ENCODE measurements around the gene HOXD11.

Gene HOXD11

DNA sequence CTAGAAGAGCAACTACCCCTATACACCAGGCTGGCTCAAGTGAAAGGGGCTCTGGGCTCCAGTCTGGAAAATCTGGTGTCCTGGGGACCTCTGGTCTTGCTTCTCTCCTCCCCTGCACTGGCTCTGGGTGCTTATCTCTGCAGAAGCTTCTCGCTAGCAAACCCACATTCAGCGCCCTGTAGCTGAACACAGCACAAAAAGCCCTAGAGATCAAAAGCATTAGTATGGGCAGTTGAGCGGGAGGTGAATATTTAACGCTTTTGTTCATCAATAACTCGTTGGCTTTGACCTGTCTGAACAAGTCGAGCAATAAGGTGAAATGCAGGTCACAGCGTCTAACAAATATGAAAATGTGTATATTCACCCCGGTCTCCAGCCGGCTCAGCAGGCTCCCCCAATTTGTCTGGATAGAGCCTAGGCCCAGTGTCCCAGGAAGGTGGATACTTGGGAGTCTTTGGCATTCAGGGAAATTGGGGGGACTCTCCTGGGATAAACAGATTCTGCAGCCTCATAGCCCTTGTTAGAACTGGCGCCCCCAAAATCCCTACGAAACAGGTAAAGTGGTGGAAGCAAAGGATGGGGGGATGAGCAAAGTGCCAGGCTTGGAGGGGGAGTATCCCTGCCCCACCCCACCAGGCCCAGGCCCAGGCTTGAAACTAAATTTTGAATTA is 41.8 kb downstream of the HOXD11 start:
- no peak for DNase-seq (ENCODE audit: low spot score)

DNA sequence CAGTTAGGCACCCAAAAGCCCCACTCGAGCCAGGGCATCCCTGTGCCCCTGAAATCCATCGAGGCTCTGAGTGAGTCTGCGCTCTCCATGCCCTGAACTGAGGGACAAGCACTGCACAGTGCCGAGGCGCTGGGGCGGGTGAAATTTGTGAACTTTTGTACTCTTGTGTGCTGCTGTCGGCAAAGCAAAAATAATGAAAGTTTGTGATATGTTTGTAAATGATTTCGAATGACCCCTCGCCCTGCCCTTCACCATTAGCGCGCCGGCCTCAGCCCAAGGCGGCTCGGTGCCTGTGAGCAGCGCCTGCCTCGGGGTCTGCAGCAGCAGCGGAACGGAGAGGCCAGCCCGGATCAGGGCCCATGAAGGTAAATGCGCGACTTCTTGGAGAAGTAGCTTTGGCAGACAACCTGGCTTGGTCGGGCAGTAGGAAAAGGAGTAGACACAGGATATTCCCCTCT is 42.4 kb downstream of the HOXD11 start:
- DNase-seq (ENCODE audit: low spot score) = no peak

DNA sequence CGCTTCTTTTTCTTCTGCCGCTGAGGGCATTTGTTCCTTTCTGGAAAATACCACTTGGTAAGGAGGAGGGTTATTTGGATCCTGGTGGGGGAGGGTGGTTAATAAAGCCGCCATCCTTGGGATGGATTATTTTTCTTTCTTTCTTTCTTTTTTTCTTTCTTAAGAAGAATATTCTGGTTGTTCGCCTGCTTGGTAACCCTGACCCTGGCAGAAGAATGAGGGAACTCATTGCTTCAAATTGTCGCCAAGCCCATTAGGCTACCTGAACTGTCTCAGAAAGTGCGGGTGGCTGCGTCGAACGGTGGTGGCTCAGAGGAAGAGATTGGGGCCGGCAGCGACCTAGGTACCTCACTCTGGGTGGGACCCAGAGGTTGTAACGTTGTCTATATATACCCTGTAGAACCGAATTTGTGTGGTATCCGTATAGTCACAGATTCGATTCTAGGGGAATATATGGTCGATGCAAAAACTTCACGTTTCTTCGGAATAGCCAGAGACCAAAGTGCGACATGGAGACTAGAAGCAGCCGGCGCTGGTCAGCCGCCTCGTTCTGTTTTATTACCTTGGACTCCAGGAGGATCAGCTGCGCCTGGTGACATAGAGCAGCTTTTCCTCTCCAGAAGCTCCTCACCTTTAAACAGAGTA is 43.0 kb downstream of the HOXD11 start:
- DNase-seq (ENCODE audit: low spot score) = no peak

DNA sequence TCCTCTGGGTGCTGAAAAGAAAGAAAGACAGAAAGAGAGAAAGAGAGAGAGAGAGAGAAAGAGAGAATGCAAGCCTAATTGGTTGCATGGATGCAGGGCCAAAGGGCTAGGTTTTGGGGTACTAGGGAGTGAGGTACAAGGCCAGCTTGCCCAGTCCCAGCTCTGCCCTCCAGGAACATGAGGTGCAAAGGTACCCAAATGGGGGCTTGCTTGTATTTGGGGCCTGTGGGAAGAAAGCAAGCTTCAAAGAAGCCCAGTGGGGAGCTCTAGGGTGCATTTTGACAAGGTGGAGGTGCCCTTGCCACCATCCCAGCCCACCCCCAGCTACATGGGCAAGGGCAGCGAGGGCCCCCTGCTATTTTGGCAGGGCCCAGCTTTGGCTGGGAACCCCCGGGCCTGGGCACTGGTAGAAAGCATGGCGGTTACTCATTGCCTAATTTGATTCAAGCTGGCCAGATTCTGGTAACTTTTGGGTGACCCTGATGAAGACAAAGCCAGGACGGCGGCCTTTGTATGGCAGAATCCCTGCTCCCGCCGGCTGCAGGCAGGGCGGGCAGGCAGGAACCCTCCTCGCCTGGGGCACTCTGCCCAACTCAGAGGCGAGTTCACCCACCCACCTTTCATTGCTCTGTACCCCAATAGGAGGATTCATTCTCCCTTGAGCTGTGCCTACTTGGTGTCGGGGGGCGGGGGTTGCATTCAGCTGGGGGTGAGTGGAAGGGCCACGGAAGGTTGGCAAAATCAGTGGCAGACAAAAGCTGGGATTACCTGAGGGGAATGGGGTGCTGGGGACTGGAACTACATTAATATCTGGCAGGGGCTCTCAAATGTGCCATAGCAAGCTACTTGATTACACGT is 43.7 kb downstream of the HOXD11 start:
- DNase-seq (ENCODE audit: low spot score) = no peak

DNA sequence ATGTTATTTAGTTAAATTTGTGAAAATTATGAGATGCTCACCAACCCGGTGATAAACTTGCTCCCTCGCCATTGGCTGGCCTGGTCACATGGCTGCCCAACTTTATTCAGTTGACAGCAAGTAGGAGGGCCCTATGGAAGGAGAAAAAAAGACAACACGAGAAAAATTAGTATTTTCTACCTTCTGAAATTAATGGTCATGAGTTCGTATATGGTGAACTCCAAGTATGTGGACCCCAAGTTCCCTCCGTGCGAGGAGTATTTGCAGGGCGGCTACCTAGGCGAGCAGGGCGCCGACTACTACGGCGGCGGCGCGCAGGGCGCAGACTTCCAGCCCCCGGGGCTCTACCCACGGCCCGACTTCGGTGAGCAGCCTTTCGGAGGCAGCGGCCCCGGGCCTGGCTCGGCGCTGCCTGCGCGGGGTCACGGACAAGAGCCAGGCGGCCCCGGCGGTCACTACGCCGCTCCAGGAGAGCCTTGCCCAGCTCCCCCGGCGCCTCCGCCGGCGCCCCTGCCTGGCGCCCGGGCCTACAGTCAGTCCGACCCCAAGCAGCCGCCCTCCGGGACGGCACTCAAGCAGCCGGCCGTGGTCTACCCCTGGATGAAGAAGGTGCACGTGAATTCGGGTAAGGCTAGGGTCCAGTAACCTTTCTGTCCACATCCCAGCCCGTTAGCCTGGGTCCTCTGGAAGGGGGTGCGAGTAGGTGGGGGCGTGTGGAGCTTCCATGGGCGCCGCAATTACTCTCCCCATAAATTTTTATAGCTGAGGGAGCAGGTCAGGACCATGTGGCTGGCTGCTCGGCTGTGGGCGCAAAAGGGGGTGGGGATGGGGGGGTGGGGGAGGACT is 44.6 kb downstream of the HOXD11 start, which contains the start of gene HOXD4:
HOXD4 (plus strand) TSS at position 109 of the 846 bp plus-strand sequence; CDS start at position 193, 84 bp downstream.
- no peak for DNase-seq (ENCODE audit: low spot score)

DNA sequence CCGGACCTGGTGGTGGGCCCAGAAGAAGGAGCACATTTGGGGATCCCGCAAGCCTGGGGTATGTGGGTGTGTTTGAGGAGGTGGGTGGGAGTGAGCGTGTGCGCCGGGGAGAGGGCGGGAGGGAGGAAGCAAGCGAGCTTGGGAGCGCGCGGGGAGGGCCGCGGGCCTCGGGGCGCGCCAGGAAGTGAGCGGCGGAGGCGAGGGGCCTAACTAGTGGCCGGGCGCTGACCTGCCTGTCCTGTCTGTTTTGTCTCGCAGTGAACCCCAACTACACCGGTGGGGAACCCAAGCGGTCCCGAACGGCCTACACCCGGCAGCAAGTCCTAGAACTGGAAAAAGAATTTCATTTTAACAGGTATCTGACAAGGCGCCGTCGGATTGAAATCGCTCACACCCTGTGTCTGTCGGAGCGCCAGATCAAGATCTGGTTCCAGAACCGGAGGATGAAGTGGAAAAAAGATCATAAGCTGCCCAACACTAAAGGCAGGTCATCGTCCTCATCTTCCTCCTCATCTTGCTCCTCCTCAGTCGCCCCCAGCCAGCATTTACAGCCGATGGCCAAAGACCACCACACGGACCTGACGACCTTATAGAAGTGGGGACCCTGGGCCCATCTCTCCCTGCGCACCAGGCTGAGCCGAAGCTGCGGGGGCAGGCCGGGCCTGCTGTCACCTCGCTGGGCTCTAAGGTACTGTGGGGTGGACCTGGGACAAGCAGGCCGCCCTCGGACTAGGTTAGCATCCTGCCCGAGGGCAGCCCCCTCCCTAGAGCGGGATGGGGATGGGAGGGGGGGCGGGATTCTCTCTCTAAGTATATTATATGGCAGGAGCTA is 45.5 kb downstream of the HOXD11 start:
- no peak for DNase-seq (ENCODE audit: low spot score)

DNA sequence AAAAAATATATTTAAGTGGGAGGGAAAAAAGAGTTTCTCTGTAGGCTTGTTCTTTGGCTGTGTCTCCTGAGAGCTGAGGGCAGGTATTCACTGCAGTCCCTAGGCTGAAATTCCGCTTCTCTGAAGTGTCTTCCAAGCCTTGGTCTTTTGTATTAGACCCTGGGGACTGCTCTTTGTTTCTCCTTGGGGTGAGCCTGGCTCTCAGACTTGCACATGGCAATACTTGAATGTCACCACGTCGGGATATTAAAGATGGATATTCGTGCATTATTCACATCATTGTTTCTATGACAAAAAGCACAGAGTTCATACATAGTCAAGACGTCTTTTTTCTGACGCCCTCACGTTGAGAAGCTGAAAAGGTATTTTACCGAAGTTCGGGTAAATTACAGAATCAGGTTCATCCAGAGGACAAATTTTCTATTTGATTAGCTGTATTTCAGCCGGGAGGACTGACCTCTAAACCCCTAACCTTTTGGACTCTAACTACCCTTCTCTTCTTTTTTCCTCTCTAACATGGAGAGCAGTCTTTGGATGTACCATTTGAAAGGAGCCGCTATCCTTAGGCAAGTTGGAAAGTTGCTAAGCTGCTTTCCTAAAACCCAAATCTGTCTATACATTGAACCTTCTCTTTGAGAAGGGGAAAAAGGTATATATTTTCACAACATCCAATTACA is 47.6 kb downstream of the HOXD11 start:
- no peak for DNase-seq (ENCODE audit: low spot score)

DNA sequence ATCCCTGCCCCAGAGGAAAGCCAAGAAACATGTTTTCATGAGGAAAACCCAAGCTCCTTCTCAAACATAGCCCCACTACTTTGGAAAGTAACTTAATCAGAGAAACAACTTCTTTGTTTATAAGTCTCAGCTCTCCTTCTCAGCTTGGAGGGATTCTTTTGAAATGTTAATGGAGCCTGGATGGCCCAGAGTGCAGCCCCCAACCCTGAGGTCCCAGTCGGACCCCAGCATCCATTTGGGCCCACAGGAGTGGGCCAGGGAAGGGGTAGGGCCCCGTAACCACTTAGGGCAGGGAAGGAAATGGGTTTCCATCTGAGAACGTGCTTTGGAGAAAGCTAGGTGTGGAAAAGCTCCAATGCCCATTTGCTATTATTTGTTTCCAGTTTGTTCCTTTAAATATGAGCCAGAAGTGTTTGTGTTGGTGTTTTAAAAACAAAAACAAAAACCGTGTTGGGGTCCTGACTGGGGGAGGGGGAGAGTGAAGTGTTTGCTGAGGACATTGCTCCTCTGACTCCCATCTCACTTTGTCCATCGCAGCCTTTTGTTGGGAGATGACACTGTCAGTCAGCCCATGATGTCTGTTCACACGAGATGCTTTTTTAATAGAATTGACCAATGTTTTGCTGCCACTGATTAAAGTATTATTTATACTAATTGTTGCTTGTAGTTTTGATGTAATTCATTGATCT is 48.4 kb downstream of the HOXD11 start:
- no peak for DNase-seq (ENCODE audit: low spot score)

DNA sequence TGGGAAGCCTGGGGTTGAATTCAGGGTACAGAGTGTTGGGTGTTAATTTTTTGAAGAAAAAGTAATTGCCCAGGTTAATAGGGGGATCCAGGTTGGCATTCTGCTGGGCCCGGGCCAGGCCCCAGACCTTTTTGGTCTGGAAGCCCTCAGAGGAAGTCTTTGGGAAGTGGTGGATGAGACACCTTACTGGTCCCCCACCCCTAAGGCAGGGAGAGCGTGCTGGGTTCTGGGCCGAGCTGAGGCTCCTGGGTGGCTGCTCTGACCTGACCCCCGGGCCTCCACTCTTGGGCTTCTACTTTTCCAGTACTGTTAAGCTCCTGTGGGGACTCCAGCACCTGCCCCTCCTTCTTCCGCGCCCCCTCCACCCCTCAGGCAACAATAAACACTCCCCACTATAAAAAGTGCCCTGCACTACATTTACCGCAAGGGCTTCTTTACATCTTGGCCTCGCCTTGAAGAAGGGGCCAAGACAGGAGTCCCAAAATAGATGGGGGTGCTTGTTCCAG is 49.3 kb downstream of the HOXD11 start:
- DNase-seq (ENCODE audit: low spot score) = no peak

DNA sequence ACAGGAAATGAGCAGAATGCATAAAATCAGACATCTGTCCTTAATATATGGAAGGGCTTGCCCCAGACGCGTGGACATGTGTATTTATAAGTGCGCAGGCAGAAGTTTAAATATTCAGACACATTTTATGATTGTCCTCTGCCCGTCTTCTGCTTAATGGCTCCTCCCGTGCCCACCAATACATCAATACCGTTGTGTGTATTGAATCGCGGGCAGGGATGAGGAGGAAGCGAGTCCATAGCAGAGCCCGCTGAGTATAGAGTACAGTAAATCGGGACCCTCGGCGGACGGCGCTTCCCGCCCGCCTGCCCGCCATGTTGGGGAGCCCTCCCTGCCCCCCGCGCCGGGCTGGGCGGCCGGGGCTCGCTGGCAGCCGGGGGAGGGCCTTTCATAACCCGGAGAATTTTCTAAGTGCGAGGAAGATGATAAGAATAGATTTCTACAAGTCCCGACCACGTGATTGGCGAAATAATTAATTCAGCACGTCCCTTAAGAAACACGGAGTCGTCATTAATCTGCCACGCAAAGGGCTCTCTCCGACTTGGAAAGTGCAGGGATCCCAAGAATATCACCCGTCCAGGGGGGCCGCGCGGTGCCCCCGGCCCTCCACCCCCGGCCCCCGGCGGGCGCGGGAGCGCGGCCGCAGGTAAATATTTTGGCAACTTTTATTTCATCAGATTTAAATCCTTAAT is 49.9 kb downstream of the HOXD11 start, which contains the start of gene HOXD3:
HOXD3 (plus strand) TSS at position 501 of the 692 bp plus-strand sequence. CDS start 11,808 bp downstream, outside the sequence.
- no peak for DNase-seq (ENCODE audit: low spot score)

DNA sequence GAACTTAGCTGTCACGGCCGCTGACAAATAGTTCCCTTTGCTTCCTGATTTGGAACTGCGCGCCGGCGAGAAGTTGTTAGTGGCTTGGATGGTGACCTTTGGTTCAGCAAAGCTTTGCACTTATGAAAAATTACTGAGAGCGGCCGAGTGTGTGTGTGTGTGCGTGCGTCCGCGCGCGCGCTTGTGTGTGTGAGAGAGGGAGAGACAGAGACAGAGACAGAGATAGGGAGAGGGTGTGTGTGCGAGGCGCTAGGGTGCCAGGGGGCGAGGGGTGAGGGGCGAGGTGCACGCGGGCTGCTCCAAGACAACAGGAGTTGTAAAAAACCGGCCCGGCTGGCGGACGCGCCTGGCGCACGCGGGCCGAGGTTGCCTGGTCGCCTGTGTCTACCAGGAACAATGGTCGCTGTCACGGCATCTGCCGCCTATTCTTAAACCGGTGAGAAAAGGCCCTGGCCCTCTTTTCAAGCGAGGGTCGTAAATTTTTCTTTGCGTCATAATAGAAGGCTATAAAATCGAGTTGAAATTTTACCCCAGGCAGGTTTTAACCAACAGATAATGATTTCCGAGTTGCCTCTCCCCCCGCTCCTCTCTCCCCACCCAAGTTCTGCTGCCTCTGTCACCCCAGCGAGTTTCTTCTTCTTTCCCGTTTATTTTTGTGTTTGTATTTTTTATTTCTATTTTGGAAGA is 50.6 kb downstream of the HOXD11 start:
- no peak for DNase-seq (ENCODE audit: low spot score)

DNA sequence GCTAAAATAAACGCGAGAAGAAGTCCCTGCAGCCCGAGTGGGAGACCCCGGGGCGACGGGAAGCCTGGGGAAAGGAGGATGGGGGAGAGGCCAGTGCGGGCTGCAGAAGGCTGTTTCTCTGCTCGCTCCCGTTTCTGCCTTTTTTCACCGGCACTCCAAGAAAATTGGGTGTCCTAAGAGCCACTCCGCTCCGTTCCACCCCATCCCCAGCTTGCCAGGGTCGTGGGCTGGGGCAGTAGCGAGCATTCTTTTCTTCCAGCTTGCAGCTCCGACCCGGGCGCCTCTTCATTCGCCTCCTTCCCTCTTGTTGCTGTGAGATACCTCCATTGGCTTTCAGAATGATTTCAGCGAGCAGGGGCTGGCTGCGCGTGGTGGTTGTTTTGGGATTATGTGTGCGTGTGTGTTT is 51.1 kb downstream of the HOXD11 start:
- DNase-seq (ENCODE audit: low spot score) = no peak

DNA sequence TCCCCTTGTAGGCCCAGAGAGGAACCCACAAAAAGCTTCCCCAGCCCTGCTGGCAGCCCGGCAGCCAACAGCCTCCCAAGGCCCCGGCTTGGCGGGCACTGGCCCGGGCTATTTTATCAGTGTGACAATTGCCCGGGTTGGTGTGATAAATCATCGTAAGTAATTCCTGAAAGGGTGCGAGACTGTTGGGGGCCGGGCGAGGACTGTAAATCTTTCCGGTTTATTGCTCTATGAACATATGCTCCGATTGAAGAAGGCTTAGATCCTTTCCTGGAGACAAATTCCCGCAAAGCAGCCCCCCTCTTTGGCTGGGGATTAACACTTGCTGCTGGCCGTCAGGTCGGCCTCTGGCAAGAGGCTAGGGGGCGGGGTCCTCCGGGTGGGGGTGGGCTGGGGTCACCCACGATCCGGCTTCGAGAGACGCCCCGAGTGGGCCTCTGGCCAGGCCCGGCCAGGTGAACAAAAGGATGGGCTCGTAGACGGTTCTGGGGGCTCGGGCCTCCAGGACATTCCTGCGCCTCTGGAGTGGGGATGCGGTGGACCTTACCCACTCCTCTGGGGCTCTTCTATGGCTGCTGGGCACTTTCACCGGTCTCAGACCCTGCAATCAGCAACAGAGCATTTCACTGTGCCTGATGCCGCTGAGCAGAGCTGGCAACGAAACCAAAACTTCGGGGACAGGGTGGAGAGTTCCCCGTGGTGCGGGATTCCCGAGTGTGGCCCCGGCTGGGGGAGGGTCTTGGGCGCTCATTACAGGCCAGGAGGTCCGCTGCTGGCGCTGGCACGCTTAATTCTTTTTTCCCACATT is 52.0 kb downstream of the HOXD11 start:
- no peak for DNase-seq (ENCODE audit: low spot score)
